Mesothelial cell of epicardium (in vitro differentiated cells): ENCODE data around the gene GDPD5. TPM values are rescaled to one million over a fixed set of nuclear protein-coding genes. Genes with fewer than 3 reads are reported as not detected.
A peak's percentile ranks its signal among the peaks of the same experiment; 100 is the strongest.

Source experiments
- DNase-seq, 2 experiments: peaks; one replicate each; pipeline ENCODE4 v3.0.0; 2021; ENCODE audit warnings: low spot score in 2 of 2; ENCODE audit not compliant: unreplicated experiment in 2 of 2
- H3K27ac Mint-ChIP-seq: 2 replicates; pipeline ENCODE4 v1.8.0; 2021; ENCODE audit warnings: mixed read lengths
- H3K27me3 Mint-ChIP-seq: 2 replicates; pipeline ENCODE4 v1.8.0; 2021; ENCODE audit warnings: low read depth, mixed read lengths
- H3K36me3 Mint-ChIP-seq: 2 replicates; pipeline ENCODE4 v1.8.0; 2021; ENCODE audit warnings: mixed read lengths
- H3K4me1 Mint-ChIP-seq: 2 replicates; pipeline ENCODE4 v1.8.0; 2021; ENCODE audit warnings: mixed read lengths
- H3K4me3 Mint-ChIP-seq: 2 replicates; pipeline ENCODE4 v1.8.0; 2021; ENCODE audit warnings: mild to moderate bottlenecking, moderate library complexity, mixed read lengths
- H3K9me3 Mint-ChIP-seq: 2 replicates; pipeline ENCODE4 v1.8.0; 2021; ENCODE audit warnings: mixed read lengths
- total RNA-seq: library from RNA; stranded (reverse); gene quantifications from 3 replicates; pipeline ENCODE4 v1.2.1, GENCODE V29; 2021
- TF ChIP-seq, protein P1 (sequence below): fragments of 200-600 bp; sonication (generic); IDR thresholded peaks from one replicate; pipeline ENCODE4 v1.5.0; 2021; ENCODE audit warnings: antibody characterized with exemption; ENCODE audit not compliant: unreplicated experiment

GDPD5 gene
- total RNA-seq, 1 donor from 2014 or later, result 8.1 TPM

DNA sequence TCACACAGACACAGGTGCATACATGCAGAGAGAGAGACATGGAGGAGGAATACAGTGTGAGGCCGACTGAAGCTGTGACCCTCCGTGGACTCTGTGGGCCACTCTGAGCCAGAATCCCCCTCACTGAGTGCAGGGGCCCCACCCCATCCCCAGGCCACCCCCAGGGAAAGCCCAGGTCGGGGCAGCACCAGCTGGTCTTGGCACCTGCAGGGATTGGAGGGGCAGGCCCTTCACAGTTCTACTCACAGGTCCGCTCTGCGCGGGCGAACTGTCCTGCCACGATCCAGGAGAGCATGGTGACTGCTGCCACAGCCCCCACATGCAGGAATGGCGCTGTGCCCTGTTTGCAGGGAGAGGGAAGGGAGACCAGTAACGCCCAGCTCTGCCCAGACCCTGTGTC lies 76.5 kb downstream of the GDPD5 start:
- Mint-ChIP-seq H3K27me3 (peaks cover 2% of the 10 kb centered on the region), H3K36me3 (no peaks in the 10 kb centered on the region), H3K9me3 (no peaks in the 10 kb centered on the region), H3K4me1 (no peaks in the 10 kb centered on the region), H3K27ac (no peak overlapping the region), H3K4me3 (no peak overlapping the region)
- TF ChIP-seq, protein P1, sequence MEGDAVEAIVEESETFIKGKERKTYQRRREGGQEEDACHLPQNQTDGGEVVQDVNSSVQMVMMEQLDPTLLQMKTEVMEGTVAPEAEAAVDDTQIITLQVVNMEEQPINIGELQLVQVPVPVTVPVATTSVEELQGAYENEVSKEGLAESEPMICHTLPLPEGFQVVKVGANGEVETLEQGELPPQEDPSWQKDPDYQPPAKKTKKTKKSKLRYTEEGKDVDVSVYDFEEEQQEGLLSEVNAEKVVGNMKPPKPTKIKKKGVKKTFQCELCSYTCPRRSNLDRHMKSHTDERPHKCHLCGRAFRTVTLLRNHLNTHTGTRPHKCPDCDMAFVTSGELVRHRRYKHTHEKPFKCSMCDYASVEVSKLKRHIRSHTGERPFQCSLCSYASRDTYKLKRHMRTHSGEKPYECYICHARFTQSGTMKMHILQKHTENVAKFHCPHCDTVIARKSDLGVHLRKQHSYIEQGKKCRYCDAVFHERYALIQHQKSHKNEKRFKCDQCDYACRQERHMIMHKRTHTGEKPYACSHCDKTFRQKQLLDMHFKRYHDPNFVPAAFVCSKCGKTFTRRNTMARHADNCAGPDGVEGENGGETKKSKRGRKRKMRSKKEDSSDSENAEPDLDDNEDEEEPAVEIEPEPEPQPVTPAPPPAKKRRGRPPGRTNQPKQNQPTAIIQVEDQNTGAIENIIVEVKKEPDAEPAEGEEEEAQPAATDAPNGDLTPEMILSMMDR, result no peak
- DNase-seq, result no peak

DNA sequence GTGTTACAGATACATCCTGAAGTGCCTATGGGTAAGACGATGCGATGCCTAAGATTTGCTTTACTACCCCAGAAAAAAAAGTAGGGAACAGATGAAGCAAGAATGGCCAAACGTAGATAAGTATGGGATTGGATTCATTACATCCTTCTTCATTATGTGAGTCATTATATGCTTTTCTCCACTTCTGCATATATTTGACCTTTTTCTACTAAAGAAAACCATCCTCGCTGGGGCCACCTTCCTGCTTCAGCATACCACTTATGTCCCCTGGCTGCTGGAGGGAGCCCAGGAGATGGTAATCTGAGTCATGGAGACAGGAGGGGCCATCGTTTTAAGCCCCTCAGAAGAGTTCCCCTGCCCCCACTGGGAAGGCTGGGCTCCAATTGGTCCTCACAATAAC lies 78.3 kb downstream of the GDPD5 start:
- DNase-seq, result no peak
- TF ChIP-seq, protein P1, result no peak
- Mint-ChIP-seq H3K27me3 (peaks cover 2% of the 10 kb centered on the region), H3K4me3 (no peak overlapping the region), H3K4me1 (no peaks in the 10 kb centered on the region), H3K9me3 (no peaks in the 10 kb centered on the region), H3K27ac (no peak overlapping the region), H3K36me3 (no peaks in the 10 kb centered on the region)

DNA sequence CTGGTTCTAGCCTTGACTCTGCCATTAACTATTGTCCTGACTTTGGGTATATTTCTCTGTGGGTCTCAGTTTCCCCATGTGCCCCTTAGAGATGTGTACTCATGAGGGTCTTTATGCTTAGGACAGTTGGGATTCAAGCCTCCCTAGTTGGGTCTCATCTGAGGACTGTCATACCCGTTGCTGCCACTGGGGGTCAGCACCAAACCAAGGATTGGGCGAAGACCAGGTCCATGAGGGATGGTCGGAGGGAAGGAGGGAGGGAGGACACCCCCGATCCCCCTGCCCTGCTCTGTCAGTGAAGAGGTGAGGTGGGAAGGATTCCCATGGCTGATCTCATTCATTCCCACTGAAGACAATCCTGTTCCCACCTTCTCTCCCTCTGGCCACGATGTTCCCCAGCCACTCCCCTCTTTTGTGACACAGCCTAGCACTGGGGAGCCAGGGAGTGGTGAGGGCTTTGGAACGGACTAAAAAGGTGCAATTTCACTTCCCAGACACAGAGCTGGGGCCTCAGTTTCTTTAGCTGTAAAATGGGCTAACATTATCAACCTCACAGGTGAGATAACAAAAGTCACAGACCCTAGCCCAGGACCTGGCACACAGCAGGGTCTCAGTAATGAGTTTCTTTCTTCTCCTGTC lies 80.3 kb downstream of the GDPD5 start:
- no peaks in the 10 kb centered on the region for H3K9me3 Mint-ChIP-seq
- H3K27ac Mint-ChIP-seq, result no peak overlapping the region
- no peaks in the 10 kb centered on the region for H3K36me3 Mint-ChIP-seq
- H3K4me1 Mint-ChIP-seq, result no peaks in the 10 kb centered on the region
- H3K27me3 Mint-ChIP-seq, result peaks cover 2% of the 10 kb centered on the region
- DNase-seq, result peak; percentile 59 to 87
- H3K4me3 Mint-ChIP-seq, result no peak overlapping the region
- TF ChIP-seq, protein P1, result peak; percentile 98

DNA sequence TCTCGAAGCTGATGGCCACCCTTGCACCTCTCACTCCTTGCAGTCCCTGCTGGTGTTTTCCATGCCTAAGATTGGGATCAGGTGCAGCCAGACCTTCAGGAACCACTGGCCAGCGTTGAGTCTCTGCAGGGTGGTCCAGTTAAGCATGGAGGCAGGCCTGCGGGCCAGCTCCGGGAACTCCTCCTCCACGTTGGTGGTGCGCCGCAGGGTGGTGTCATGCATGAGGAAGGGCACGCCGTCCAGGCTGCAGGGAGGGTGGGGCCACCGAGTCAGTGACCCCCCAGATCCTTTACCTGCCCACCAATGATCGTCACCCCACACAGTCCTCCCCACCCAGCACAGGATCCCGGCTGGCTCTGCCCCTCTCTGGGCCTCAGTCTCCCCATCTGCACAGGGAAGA lies 82.7 kb downstream of the GDPD5 start:
- H3K4me3 Mint-ChIP-seq, result no peak overlapping the region
- no peaks in the 10 kb centered on the region for H3K36me3 Mint-ChIP-seq
- DNase-seq, result no peak
- TF ChIP-seq, protein P1, result no peak
- peaks cover 2% of the 10 kb centered on the region for H3K27me3 Mint-ChIP-seq
- no peaks in the 10 kb centered on the region for H3K4me1 Mint-ChIP-seq
- no peak overlapping the region for H3K27ac Mint-ChIP-seq
- no peaks in the 10 kb centered on the region for H3K9me3 Mint-ChIP-seq

DNA sequence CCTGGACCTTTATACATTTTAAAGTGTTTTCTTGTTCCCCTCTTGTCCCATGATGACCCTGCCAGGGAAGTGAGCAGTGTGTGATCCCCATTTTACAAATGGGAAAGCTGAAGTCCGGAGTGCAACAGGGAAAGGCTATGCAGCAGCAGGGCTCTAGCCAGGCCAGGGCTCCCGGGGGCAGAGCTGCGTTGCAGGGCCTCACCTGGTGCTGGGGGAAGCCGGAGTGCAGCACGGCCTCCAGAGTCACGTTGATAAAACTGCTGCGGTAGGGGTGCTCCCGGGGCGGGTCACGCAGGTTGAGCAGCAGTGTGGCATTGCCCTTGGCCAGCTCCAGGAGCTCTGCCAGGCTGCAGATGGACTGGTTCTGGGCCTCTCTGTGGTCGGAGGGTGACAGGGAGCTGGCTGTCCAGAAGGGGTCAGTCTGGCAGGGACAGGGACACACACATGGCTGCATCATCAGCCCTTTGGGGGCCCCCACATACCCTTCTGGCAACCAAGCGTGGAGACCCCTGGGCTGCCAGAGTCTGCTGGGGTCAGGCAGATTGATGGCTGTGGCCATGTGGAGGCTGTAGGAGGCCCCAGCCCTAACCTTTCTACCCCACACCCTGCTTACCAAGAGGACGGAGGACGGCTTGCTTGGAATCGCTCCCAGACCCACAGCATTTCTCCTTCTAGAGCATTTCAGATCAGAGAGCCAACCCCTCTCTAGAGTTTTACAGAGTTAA lies 83.4 kb downstream of the GDPD5 start:
- Mint-ChIP-seq H3K36me3 (no peaks in the 10 kb centered on the region), H3K27me3 (peaks cover 2% of the 10 kb centered on the region), H3K4me3 (no peak overlapping the region), H3K9me3 (no peaks in the 10 kb centered on the region), H3K27ac (no peak overlapping the region), H3K4me1 (no peaks in the 10 kb centered on the region)
- DNase-seq, result no peak
- TF ChIP-seq, protein P1, result no peak
